GM12878 (cell line): ENCODE results near the gene PAFAH2.

Experiments used
- BACH1 ChIP-seq: fragments of 450-650 bp; IDR thresholded peaks from 2 replicates; pipeline ENCODE4 v1.6.1; 2017; ENCODE audit warnings: mild to moderate bottlenecking, borderline replicate concordance
- CBFB ChIP-seq: IDR thresholded peaks from 2 replicates; pipeline ENCODE4 v1.6.1; 2016; ENCODE audit warnings: antibody characterized with exemption, low read depth
- CTCF ChIP-seq, 3 experiments: IDR thresholded peaks in 2 of 3; conservative IDR thresholded peaks in 1 of 3; 2 replicates each; pipeline ENCODE4 v1.5.1; 2011; ENCODE audit warnings: low read depth in 3 of 3, low read length in 3 of 3, mild to moderate bottlenecking in 3 of 3, control low read depth in 2 of 3, moderate library complexity in 2 of 3, inconsistent platforms in 1 of 3, mixed read lengths in 1 of 3; ENCODE audit not compliant: control insufficient read depth in 2 of 3, insufficient read depth in 1 of 3; ENCODE audit errors: extremely low read depth in 1 of 3
- EP300 ChIP-seq, 2 experiments: fragments of 150-350 bp in 1 of 2; IDR thresholded peaks; 2 replicates each; pipeline ENCODE4 v1.6.1; 2011 to 2012; ENCODE audit warnings: low read depth in 2 of 2, low read length in 2 of 2, borderline replicate concordance in 1 of 2, improper control_type of control experiment in 1 of 2, inconsistent platforms in 1 of 2; ENCODE audit not compliant: control insufficient read depth in 1 of 2
- KAT2A ChIP-seq: conservative IDR thresholded peaks from 2 replicates; pipeline ENCODE4 v1.6.1; 2011; ENCODE audit warnings: low read depth, low read length; ENCODE audit not compliant: control insufficient read depth
- TCF12 ChIP-seq: IDR thresholded peaks from 2 replicates; pipeline ENCODE4 v1.6.1; 2011; ENCODE audit warnings: low read depth, mild to moderate bottlenecking, low read length

GRCh38 chr1:25997828-25998761 lies at the start of gene PAFAH2:
- TF ChIP-seq CTCF (IDR thresholded peaks at IDR 0.05 in 2 of 3, conservative IDR thresholded peaks at IDR 0.05 in 1 of 3; ENCODE audit: control insufficient read depth in 2 of 3, extremely low read depth in 1 of 3, insufficient read depth in 1 of 3, low read depth in 3 of 3, low read length in 3 of 3) (peak; percentile 93 to 99 (median 99)), KAT2A (no peak), EP300 (IDR thresholded peaks at IDR 0.05; ENCODE audit: borderline replicate concordance in 1 of 2, control insufficient read depth in 1 of 2, low read depth in 2 of 2, low read length in 2 of 2) (peak in 1 of 2 experiments; percentile 53; a peak in 1 of 4 replicates), BACH1 (no peak), CBFB (peak; percentile 77; the same call in 1 of the 2 replicates), TCF12 (no peak)
